Endothelial cell of hepatic sinusoid (primary cell): ENCODE results near the gene TAPBP.
"Not testable (repeated sequence)": the region's sequence is repeated elsewhere in the genome, so short reads cannot be mapped to it uniquely, and the experiment has no call there.

Experiments used
- in situ Hi-C: cut with HindIII; loops from 2 replicates; pipeline ENCODE4 v1.10.0; 2017; ENCODE audit warnings: low sequenced_read_pairs

The TAPBP gene

DNA sequence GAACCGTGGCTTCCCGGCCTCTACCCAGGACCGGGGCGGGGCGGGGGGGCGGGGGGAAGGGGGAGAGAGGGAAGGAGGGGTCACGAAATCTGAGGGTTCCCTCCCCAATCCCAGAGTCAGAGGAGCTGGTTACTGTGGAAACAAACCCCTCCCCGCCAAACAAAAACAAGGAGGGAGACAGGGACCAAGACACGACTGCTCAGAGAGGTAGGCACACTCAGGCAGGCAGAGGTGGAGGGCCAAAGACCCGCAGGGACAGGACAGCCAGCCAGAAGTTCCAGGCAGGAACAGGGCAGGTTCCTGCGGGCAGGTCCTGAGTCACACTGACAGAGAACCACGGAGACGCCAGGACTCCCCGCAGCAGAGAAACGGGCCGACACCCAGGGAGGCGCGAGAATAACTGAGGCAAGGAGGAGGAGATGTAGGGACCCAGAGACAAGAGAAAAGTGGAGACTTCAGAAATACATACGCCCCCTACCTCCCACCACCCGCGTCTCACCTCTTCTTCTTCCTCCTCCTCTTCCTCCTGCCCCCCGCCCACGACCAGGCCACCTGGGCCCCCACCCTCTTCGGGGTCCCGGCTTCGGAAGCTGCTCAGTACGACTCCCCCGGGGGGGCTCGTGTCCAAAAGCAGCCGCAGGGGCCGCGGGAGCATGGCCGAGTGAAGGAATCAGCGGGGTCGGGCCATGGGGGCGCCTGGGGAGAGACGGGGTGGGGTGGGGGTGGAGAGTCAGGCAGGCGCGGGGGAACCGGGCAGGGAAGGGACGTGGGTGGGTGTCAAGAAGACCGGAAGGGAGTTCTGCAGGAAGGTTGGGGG, 15.7 kb downstream of the TAPBP start:
- in situ Hi-C loops = no loop called here

DNA sequence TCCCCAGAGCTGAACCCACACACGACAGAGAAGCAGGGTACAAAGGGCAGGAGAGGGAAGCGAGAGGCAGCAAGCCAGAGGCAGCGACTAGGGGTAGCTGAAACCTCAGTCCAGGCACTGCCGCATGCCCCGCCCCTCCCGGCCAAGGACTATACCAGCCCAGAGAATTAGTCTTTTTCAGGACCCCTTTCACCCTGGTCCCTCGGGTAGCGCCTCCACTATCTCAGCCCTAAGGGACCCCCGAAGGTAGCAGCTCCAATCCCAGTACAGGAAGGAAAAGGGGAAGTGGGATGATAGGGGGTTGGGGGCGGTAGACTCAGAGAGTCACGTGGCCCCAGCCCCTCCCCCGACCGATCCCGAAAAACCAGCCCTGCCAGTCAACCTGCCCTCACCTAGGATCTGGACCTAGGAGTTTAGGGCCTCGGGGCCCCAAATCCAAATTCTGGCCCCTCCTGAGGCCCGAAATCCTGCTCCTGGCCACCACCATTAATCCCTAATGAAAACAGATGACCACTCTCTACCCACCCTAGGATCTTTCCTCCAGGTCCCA, 16.4 kb downstream of the TAPBP start:
- in situ Hi-C loops = no loop called here

DNA sequence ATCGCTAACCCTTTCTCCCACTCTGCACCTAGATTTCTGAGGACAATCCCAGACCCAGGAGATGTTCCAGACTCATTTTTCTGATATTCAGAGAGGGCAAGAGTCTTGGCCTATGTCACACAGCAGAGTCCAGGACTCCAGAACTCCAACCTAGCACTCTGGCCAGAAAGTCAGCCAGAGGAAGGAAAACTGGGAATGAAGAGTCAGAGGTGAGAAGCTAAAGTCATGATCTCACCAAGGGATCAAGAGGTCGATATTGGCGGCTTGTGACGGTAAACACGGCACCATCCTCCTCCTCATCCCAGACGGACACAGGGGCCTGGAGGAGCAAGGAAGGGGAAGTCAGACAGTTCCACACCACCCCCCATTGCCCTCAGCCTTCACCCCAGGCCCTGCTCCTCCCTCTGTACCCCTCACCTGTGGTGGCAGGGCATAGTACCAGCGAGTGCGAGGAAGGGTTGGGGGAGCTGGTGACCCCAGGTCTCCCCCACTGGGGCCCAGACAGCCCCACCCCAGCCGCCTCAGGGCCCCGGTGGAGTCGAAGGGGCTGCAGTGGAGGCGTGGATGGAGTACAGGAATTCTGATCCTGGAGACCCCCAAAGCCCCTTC, 17.0 kb downstream of the TAPBP start:
- in situ Hi-C loops = no loop called here

DNA sequence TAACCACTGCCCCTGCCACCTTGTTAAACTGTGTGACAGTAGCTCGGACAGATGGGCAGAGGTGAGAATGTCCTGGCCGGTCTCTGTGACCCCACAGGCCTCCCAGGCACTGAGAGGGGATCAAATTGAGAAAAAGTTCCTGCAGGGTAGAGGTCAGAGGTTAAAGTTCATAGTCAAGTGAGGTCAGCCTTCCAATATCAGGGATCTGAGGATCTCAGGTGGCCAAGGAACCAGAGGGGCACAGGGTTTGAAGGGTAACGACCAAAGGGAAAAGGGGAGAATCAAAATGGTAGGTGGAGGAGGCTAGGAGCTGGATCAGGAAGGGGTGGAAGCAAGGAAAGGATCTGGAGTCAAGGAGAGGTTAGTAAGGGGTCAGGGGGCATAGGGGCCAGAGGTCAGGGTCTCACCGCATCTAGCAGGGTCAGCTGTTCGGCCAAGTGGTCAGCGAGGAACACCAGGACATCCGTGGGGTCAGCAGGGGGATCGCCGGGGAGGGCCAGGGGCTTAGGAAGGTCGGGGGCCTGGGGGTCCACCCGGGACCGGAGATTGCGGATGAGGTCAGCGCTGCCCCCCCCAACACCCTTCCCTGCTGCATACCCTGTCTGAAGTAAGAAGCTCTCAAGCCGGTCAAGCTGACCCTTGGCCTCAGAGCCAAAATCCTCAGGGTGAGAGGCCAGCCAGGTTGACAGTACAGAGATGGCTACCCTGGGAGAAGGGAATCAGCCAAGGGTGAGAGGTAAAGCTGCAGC, 18.1 kb downstream of the TAPBP start:
- in situ Hi-C loops = no loop called here

DNA sequence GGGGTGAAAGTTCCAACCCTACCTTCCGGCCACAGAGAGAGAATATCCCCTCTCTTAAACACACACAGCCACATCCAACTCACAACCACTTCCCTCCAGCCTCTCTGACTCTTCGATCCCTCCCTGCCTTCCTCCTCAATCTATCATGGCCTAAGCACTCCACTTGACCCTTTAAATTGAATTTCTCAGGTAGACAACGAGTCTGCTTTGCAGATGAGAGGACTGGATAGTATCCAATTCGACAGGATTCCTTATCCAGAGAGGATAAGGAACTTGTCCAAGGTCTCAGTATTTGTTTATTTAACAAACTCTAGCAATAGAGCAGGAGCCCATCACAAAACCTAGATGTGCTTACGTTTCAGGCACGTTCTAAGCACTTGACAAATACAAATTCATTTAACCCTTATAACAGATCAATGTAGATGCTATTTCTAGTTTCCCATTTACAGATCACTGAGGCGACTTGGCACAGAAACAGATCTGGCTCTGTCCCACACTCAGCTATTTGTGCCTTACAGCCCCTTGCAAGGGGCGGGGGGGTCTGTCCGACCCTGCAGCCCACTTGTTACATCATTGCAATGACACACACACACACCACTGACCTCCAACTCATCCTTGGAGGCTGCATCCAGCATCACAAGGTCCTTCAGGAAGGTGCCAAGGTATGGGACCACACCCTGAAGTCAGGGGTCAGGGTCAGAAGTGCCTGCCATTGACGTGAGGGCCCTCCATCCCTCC, 19.6 kb downstream of the TAPBP start:
- in situ Hi-C loops = no loop called here

DNA sequence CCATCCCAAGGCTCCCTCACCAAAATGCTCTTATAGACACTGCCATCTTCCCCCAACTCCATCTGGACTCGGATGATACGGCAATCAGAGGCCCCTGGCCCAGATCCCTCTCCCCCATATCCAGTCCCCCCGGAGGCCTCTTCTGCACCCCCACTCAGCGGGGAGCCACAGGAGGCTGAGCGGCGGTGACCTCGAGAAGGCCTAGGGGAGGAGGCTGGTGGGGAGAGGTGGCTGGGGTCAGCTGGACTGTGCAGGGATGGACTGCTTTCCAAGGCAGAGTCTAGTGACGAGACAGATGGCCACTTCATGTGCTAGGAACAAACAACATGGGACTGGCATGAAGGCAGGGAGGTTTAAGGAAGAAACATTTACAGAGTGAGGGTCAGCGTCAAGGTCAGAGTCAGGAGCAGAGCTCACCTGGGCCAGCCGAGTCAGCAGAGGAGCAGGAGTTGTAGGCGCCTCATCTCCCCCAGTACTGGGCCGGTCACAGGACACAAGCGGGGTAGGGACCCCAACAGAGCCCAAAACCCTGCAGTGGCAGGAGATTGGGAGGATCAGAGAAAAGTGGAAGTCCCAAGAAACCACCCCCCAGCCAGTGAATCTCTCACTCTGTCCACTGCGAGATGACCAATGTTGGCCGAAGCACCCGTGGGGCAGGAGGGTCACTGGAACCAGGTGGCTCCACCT, 20.7 kb downstream of the TAPBP start:
- in situ Hi-C loops = no loop called here

DNA sequence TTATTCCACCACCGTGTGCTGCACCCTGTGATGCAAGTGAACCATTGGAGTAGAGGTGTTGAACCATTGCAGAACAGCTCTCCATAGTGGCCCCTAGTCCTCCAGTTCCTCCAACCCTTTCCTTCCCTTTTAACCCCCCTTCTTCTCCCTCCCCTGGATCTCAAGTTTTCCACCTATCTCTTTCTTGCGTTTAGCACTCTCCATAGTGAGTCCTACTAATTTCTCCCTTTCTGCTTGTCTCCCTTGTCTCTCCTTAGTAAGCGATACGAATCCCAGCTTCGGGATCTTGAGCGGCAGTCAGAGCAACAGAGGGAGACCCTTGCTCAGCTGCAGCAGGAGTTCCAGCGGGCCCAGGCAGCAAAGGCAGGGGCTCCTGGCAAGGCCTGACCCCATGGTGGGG, 23.4 kb downstream of the TAPBP start:
- in situ Hi-C loops = no loop called here

DNA sequence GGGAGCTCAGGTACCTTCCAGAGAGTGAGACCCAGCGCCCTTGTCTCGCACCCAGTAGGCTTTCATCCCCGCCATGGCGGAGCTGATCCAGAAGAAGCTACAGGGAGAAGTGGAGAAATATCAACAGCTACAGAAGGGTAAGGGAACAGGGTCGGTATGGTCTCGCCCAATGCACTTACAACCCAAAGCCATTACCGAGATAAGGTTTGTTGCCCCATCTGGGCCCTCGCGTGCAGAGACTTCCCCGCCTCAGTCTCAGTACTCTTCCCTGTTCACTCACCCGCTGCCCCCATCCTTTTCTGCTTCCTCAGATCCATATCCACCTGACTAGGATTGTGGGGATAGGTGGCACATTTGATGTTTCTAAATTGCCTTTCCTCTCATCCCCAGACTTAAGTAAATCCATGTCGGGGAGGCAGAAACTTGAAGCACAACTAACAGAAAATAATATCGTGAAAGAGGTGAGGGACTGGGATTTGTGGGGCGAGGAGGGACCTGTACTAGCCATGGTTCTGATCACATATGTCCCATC, 24.0 kb downstream of the TAPBP start:
- in situ Hi-C loops = no loop called here

DNA sequence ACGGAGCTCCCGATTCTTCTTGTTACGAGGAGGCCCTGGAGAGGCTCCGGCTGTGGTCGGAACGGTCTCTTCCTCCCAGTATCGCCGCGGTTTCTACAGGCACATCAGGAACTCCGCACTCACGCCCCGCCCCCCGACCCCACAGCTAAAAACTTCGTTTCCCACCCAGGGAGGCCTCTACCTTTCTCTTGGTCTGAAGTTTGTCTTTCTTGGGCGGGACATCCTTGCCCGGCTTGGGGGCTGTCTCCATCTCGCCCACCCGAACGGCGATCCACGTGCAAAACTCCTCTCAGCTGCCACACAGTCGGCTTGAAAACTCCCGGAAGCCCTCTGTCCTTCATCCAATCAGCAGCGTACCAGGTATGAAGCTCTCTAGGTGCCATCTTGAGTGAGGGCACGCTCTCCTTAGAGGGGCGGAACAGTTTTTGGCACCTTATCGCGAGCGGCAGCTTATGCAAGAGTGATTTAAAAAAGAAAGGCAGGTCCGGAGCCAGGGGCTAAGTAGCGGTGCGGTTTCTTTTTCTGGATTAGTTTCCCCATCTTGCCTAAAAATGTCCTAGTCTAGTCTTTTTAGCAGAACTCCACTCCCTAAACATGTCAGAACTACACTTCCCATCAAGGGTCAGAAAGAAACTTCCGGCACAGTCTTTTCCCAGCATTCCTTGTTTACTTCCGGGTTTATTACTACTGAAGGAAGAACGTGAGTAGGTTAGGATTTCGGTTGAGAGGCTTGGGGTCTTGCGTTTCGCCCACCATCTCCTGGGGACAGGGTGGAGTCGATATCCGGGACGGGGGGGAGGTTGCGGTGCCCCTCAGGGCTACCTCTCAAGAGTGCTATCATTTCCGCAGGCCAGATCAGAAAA, 24.7 kb downstream of the TAPBP start, which contains the start of the genes PFDN6 and WDR46:
Gene PFDN6, plus strand, starts transcription at position 681 of the 863 bp plus-strand sequence. CDS start 256 bp downstream, outside the sequence.
Gene WDR46, minus strand, starts transcription at position 319 of the 863 bp plus-strand sequence. Its CDS starts 69 bp downstream, at position 250.
- in situ Hi-C loops = no loop called here

DNA sequence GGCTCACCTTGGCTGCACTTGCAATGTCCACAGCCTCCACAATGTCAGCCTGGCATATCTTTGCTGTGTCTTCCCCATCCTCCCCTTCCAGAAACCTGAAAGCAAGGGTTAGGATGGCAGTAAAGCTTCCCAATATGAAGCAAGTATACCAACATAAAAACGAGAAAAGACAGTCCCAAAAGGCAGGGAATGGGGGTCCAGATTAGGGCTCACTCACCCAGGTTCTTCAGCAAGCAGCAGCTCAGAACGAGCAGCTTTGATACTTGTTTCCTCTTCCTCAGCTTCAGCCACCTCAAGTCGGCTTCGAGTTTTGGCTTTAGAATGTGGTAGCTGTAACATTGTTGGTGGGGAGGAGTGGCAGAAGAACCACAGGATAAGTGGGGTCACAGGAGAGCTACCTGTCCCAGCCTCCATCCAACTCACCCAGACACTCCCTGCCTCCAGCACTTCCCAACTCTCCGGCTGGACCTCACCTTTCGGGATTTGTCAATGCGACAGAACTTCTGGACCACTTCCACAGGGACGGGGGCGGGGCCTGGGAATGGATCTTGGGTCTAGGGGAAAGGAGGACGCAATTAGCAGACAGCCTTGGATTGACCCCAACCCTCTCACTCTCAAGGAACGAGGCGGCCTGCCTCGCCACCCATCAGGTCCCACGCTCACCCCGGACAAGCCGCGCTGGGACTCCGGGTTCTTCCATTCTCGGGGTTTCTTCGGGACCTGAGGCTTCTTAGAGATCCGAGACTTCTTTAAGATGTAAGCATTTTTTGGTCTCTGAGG, 25.5 kb downstream of the TAPBP start:
- in situ Hi-C loops = no loop called here

DNA sequence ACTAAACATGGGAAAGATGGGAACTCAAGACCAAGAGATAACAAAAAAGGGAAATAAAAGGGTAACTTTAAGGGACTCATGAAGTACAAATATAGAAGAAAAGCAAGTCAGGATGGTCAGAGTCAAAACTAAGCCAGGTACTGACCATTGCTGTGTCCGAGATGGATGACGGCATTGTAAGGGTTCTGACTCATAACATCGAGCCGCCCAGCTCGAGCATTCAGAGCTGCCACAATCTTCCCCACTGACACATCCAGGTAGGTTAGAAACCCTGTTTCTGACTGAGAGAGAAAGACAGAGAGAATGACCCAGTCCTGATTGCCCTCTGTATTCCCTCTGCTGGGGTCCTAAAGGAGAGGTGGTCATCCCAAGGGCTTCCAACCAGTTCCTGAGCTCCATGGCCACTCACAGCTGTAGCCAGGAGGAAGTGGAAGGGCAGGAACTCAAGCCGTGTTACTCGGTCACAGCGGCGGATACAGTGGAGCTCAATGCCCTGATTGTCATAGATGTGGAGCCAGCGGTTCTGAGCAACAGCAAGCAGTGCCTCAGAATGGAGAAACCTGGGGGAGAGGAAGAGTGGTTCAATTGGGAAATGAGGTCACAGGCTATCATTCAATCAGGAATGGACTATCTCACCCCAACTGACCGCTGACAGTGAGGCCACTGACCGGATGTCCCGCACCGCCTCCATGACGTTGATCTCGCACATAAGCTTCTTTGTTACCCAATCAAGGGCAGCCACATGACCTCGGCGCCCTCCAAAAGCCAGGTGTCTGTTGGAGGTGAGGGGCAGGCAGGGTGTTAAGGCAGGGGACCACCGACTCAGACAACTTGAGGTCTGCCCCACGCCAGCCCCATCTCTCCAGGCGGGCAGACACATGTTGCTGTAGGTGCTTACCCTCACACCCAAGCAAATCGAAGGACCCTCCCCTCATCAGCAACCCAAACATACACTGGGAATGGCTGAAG, 26.6 kb downstream of the TAPBP start:
- in situ Hi-C loops = no loop called here

DNA sequence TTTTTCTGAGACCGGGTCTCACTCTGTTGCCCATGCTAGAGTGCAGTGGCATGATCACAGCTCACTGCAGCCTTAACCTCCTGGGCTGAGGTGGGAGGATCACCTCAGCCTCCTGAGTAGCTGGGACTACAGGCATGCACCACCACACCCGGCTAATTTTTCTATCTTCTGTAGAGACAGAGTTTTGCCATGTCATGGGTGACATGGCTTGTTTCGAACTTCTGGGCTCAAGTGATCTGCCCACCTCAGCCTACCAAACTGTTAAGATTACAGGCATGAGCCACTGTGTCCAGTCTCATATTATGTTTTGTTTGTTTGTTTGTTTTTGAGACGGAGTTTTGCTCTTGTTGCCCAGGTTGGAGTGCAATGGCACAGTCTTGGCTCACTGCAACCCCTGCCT, 28.7 kb downstream of the TAPBP start:
- in situ Hi-C loops = not testable (repeated sequence)

DNA sequence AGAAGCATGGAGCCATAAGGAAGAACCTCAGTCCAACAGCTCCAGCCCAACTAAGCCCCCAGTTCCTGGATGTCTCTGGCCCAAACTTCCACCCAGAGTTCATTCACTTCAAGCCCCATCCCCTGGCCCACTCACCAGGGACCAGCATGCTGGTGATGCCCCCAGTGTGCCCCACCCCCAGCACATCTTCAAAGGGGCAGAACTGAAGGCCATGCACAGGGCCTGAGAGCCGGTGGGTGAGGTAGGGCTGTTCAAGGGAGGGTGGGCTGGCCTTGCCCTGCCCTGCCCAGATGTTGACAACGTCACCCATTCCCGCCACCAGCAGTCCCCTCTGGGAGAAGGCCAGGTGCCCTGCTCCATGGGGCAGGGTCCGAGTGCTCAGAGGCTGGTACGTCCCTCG, 33.3 kb downstream of the TAPBP start:
- in situ Hi-C loops = no loop called here

DNA sequence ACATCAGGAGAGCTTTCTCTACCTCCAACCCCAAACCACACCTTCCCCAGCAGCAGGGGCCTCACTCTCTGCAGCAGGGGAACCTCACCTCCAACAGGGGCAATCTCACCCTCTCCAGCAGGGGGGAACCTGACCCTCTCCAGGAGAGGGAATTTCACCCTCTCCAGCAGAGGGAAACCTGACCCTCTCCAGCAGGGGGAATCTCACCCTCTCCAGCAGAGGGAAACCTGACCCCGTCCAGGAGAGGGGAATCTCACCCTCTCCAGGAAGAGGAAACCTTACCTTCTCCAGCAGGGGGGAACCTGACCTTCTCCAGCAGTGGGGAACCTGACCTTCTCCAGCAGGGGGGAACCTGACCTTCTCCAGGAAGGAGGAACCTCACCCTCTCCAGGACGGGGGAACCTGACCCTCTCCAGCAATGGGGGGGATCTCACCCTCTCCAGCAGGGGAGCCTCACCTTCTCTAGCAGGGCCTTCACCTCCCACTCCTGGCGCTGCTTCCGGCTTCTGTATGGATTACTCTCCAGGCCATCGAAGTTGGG, 33.8 kb downstream of the TAPBP start:
- in situ Hi-C loops = no loop called here

DNA sequence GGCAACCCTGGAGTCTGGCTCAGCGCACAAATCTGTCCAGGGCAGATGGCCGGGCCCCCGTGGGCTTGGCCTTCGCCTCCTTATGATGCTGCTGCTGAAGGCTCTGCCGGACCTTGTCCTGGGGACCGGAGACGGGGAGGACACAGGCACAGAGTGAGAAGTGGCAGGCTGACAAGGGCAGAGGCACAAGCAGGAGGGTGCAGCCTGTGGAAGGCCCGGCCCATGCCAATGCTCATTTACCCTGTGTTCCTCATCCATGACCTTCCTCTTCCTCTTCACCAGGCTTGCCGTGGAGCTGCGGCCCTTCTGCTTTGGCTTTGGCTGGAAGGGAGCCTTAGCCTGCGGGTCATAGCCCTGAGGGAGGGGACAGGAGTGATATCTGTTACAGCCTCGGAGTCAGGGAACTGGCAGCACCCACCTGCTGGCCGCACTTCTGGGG, 34.6 kb downstream of the TAPBP start:
- in situ Hi-C loops = no loop called here

DNA sequence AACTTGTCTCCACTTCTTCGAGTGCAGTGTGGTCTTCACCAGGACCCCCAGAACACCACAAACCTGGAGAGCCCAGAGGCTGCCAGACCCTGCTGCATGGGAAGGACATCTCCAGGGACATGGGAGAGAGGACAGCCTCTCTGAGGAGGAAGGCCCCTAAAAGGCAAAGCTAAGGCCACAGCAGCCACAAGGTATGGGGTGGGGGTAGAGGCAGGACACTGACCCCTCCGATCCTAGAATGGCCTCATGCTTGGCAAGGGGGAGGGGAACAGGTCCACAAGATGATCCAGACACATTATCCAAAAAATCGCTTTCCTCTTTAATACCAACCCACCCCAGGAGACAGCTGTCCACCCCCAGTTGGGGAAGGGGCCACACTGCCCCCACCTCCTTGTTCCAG, 35.1 kb downstream of the TAPBP start:
- in situ Hi-C loops = no loop called here

DNA sequence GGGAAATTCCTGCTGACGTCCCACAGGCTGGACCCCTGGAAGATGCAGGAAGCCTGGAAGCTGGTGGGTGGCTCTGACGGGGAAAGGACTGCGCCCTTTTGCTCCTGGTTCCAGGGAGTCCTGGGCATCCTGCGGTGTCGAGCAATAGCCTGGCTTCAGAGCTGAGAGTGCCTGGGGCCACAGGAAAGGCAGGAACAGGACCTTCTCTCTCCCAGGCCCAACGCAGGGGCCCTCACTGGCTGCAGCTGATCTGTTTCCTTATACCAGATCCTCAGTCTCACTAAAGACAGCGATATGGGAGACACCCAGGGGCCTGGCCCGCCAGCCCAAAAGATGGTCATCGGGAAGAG, 35.5 kb downstream of the TAPBP start:
- in situ Hi-C loops = no loop called here
